Fibroblast of villous mesenchyme (primary cell): ENCODE data around the gene CUBN. TPM values are rescaled to one million over a fixed set of nuclear protein-coding genes. Genes with fewer than 3 reads are reported as not detected.

Experiments
- DNase-seq: peaks from one replicate; pipeline ENCODE4 v3.0.0-alpha.2; 2010; ENCODE audit warnings: low read depth
- H3K4me3 ChIP-seq: 2 replicates; pipeline ENCODE4 v1.5.1; 2011; ENCODE audit warnings: low read depth, mild to moderate bottlenecking, low read length
- CTCF ChIP-seq: IDR thresholded peaks from 2 replicates; pipeline ENCODE4 v1.5.1; 2012; ENCODE audit warnings: low read depth, mild to moderate bottlenecking, low read length; ENCODE audit not compliant: insufficient read depth
- total RNA-seq: library from RNA; depleted of rRNA; stranded (reverse); fragments of >200 nt; gene quantifications from 2 replicates; pipeline ENCODE4 v1.2.3, GENCODE V29; 2012

The CUBN gene
- total RNA-seq, 1 donor = 0.86 TPM

DNA sequence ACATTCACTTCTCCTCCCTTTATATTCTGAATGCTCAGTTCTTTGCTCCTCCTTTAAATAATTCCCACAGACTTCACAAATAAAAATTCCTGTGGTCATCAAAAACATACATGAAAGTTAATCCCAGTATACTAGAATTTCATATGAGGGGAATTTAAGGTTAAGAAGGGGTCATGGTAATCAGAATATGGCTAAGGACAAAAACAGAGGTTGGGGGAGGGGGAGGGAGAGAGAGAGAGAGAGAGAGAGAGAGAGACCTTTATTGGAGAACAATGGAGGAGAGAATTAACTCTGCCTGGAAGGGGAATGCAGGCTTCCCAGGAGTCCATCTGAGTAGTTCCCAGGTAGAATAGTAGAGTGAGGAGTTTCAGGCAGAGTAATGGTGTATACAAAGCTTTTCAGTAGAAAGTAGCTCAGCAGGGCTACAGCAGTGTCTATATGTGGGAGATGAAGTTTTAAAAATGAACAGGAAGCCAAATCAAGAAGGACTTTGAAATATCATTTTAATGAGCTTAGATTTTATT, 5.2 kb upstream of the CUBN start:
- no peak overlapping the region for H3K4me3 ChIP-seq
- DNase-seq = peak; percentile 35
- TF ChIP-seq CTCF = no peak

- TF ChIP-seq CTCF = no peak
- H3K4me3 ChIP-seq = no peak overlapping the region
- no peak for DNase-seq
These were observed 4.7 kb upstream of the CUBN start for GRCh38 chr10:17134282-17134681.

GRCh38 chr10:17128261-17128660, 1.4 kb downstream of the CUBN start:
- TF ChIP-seq CTCF = no peak

DNA sequence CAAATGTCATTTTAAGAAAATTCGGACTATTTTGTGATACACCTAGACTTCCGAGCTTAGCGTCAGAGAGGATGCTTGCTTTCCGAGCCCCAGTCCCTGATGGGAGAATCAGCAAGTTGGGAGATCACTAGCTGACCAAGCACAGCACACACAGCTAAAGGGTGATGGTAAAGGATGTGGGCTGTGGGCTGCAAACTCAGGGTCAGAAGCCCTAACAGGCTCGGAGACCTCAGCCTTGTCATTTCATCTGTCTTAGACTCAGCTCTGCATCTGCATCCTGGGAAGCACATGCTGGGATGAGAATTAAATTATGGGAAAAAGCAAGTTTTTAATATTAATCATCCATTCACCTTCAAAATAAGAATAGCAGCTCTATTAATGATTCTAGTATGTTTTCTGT, 3.3 kb downstream of the CUBN start:
- no peak overlapping the region for H3K4me3 ChIP-seq
- no peak for TF ChIP-seq CTCF
- DNase-seq = no peak

More at GRCh38 chr10:17128261-17128660, 1.4 kb downstream of the CUBN start:
- no peak for DNase-seq
- no peak overlapping the region for H3K4me3 ChIP-seq

DNA sequence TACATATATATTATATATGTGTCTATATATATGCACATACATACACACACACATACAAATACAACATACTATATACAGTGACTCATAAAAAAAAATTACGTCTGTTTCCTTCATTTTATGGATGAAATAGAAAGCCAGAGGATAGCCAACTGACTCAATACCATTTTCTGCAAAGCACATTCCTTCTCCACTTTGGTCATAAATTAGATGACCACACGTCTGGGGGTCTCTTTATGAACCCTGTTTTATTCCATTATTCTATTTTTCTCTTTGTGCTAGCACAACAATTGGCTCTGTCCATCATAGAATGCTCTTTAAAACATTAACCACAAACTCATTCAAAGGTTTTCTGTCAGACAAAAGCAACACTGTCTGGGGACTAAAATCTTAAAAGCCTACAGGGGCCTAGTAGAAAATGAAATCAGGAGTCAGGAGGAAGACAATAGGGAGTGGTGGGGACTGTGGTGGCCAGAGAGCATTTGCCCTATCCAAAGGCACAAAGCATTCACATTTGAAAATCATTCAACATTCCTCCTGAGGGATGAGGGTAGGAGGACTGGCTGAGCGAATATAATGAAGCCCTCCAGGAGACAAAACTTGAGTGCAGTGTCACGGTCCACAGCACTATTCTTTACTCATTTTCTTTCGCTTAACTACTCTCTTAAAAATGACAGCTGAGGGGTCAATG, 4.3 kb downstream of the CUBN start:
- no peak overlapping the region for H3K4me3 ChIP-seq
- DNase-seq = no peak
- TF ChIP-seq CTCF = no peak

DNA sequence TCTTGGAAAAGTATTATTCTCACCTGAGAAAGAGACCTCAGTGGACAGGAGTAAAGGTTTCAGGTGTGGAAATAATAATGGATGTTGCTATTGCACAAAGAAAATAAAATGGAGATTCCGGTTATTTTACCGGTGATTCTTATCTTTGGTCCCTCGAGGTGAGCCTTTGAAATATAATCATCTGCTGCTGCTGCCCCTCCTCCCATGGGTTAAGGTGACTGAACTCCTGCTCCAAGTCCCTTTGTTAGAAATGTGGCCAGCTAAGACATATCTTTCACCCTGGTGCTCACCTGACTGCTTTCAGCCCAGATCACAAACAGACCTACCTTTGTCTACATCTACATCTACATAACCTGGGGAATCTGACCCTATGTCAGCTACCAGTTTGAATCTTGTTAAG, 5.7 kb downstream of the CUBN start:
- no peak for TF ChIP-seq CTCF
- H3K4me3 ChIP-seq = no peak overlapping the region
- DNase-seq = no peak
